Spinal cord (tissue), 10 donors: Measurements from ENCODE around the gene HSCB. TPM values are rescaled to one million over a fixed set of nuclear protein-coding genes. Genes with fewer than 3 reads are reported as not detected.
"Not testable (repeated sequence)": the region's sequence is repeated elsewhere in the genome, so short reads cannot be mapped to it uniquely, and the experiment has no call there.

Experiments
- DNase-seq, 6 donors: peaks; one replicate each; pipeline versions ENCODE4 v3.0.0 to v3.0.0-alpha.2; 2013 to 2015; ENCODE audit warnings: low spot score in 6 of 6, low read depth in 4 of 6
- H3K27ac ChIP-seq: one replicate; pipeline ENCODE4 v1.5.1; 2013; ENCODE audit warnings: low read depth, low read length, control low read depth
- H3K27me3 ChIP-seq: one replicate; pipeline ENCODE4 v1.6.1; 2013; ENCODE audit warnings: low read length; ENCODE audit not compliant: control insufficient read depth, insufficient read depth
- H3K36me3 ChIP-seq: one replicate; pipeline ENCODE4 v1.6.1; 2013; ENCODE audit warnings: low read length; ENCODE audit not compliant: control insufficient read depth, insufficient read depth
- H3K4me1 ChIP-seq: one replicate; pipeline ENCODE4 v1.6.1; 2013; ENCODE audit warnings: low read length; ENCODE audit not compliant: control insufficient read depth, insufficient read depth
- H3K4me3 ChIP-seq: one replicate; pipeline ENCODE4 v1.5.1; 2013; ENCODE audit warnings: low read depth, low read length, control low read depth
- H3K9me3 ChIP-seq: one replicate; pipeline ENCODE4 v1.6.1; 2013; ENCODE audit warnings: low read length; ENCODE audit not compliant: control insufficient read depth, insufficient read depth
- WGBS: methylation state at CpG from one replicate; pipeline ENCODE4 v1.1.5; 2013; ENCODE audit warnings: missing lambda C conversion rate; ENCODE audit not compliant: insufficient coverage; 5-methylcytosine and 5-hydroxymethylcytosine counted together
- polyA plus RNA-seq, 2 donors: library from polyadenylated mRNA; unstranded; fragments of 120-200 nt; gene quantifications; one replicate each; pipeline ENCODE4 v1.2.1, GENCODE V29; 2013; ENCODE audit not compliant: insufficient read length in 2 of 2
- total RNA-seq, 2 donors: library from RNA; depleted of rRNA in 1 of 2; stranded (reverse); fragments of 120-200 nt in 1 of 2; fragments of >200 nt in 1 of 2; gene quantifications; one replicate each; pipeline versions ENCODE4 v1.2.3 to v1.2.4, GENCODE V29; 2013 to 2014
- donor health status: healthy.

HSCB gene
- total and polyA plus RNA-seq, 4 donors, result 8.5 to 17.1 (median 13.9) TPM

DNA sequence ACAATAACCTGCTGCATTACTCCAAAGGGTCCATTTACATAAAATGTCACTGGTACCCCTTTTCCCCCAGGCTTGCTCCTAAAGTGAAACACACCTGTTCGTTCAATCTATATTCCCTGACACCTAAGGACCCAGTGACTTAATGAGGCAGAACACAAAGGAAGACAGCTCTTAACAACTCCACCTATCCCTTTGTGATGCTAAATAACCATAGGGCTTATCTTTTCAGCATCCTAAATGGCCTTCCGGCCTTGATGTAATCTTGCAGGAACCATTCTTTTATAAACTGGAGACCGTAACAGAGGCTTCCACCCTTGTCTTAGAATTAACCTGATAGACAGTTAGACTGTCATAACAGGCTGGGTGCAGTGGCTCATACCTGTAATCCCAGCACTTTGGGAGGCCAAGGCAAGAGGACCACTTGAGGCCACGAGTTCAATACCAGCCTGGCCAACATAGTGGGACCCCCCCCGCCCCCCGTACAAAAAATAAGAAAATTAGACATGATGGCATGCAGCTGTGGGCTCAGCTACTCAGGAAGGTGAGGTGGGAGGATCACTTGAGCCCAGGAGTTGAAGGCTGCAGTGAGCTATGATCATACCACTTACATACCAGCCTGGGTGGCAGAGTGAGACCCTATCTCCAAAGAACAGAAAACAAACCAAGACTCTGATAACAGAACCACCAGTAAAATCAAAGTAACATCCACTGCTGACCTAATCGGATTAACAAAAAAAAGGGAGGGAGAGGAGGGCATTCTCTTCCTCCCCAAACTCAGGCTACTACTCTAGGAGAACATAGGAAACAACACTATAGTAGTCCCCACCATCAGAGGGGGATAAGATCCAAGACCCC lies 5.3 kb upstream of the HSCB start:
- no peak overlapping the region for H3K4me3 ChIP-seq
- no peaks in the 10 kb centered on the region for H3K4me1 ChIP-seq
- H3K9me3 ChIP-seq, result no peaks in the 10 kb centered on the region
- no peaks in the 10 kb centered on the region for H3K27me3 ChIP-seq
- no peaks in the 10 kb centered on the region for H3K36me3 ChIP-seq
- H3K27ac ChIP-seq, result no peak overlapping the region
- WGBS, result 69% methylated on average over 4 of the region's 7 CpGs
- no peak for DNase-seq

DNA sequence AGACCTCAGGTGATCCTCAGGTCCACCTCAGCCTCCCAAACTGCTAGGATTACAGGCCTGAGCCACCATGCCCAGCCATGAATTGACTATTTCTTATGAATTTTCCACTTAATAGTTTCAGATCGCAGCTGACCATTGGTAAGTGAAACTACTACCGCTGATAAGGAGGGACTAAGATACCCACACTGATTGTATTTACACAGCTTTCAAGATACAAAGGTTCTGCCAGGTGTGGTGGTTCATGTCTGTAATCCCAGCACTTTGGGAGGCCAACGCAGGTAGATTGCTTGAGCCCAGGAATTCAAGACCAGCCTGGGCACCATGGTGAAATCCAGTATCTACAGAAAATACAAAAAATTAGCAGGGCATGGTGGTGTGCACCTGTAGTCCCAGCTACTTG lies 4.1 kb upstream of the HSCB start:
- H3K27me3 ChIP-seq, result no peaks in the 10 kb centered on the region
- no peaks in the 10 kb centered on the region for H3K9me3 ChIP-seq
- no peaks in the 10 kb centered on the region for H3K36me3 ChIP-seq
- H3K4me1 ChIP-seq, result no peaks in the 10 kb centered on the region
- WGBS, result 100% methylated on average over 1 of the region's 3 CpGs
- no peak overlapping the region for H3K27ac ChIP-seq
- DNase-seq, result no peak
- no peak overlapping the region for H3K4me3 ChIP-seq

DNA sequence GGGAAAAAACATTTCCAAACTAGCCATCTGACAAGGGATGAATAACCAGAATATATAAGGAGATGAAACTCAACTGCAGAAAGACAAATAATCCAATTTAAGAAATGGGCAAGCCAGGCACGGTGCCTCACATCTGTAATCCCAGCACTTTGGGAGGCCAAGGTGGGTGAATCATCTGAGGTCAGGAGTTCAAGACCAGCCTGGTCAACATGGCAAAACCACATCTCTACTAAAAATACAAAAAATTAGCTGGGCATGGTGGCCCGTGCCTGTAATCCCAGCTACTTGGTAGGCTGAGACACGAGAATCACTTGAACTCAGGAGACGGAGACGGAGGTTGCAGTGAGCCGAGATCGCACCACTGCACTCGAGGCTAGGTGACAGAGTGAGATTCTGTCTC lies 3.0 kb upstream of the HSCB start:
- H3K27ac ChIP-seq, DNase-seq, H3K27me3 ChIP-seq, H3K36me3 ChIP-seq, H3K4me3 ChIP-seq, H3K4me1 ChIP-seq, H3K9me3 ChIP-seq: not testable (repeated sequence)
- WGBS, result 95% methylated on average over 7 of the region's 8 CpGs

DNA sequence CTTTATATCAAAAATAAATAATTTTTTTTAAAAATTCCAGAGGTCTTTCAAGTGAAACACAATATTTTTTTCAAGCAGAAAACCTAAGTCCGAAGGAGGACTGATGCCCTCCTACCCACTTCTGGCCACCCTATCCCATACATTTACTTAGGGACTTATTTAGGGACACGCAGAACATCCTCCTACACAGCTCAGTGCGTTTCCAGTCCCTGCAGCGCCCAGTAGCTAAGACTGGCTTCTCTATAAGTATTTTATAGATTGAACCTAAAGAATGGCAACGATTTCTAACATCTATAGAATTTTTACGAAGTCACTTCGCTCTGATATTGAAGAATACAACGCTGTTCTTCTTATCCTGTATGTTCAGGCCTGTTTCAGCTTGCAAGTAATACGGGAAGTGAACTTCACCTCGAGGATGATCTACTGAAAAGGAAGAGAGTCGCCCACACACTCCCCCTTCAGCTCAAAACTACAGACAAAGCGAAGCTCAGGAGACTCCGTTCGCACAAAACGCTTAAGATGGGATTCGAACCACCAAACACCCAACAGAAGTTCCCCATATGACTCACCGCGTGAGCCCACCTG lies 547 bp upstream of the HSCB start:
- DNase-seq, result no peak
- H3K4me3 ChIP-seq, result peak overlapping the region; percentile 100
- no peaks in the 10 kb centered on the region for H3K27me3 ChIP-seq
- H3K27ac ChIP-seq, result peak overlapping the region; percentile 25
- no peaks in the 10 kb centered on the region for H3K4me1 ChIP-seq
- peaks cover 22% of the 10 kb centered on the region for H3K36me3 ChIP-seq
- no peaks in the 10 kb centered on the region for H3K9me3 ChIP-seq
- 0% methylated on average over 11 of the region's 18 CpGs for WGBS

DNA sequence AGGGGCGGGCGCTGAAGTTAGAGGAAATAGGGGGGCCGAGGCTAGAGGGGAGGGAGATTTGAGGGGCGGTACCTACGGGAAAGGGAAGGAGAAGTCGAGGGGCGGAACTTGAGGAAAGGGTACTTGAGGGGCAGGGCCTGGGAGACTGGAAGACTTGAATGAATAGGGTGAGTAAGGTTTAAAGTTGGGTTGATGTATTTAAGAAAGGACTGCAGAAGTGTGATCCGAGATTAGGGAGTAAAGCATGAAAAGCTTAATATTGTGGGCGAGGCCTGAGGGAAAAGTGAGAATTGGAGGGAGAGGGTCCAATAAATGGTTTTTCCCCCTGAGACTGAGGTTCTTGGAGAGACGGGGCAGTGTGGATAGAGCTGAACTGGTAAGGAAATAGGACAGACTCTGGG lies 723 bp downstream of the HSCB start:
- H3K27ac ChIP-seq, result peak overlapping the region; percentile 99
- WGBS, result 0% methylated on average over 10 of the region's 10 CpGs
- peak overlapping the region; percentile 100 for H3K4me3 ChIP-seq
- peaks cover 32% of the 10 kb centered on the region for H3K36me3 ChIP-seq
- H3K9me3 ChIP-seq, result no peaks in the 10 kb centered on the region
- H3K27me3 ChIP-seq, result no peaks in the 10 kb centered on the region
- DNase-seq, result no peak
- H3K4me1 ChIP-seq, result no peaks in the 10 kb centered on the region

DNA sequence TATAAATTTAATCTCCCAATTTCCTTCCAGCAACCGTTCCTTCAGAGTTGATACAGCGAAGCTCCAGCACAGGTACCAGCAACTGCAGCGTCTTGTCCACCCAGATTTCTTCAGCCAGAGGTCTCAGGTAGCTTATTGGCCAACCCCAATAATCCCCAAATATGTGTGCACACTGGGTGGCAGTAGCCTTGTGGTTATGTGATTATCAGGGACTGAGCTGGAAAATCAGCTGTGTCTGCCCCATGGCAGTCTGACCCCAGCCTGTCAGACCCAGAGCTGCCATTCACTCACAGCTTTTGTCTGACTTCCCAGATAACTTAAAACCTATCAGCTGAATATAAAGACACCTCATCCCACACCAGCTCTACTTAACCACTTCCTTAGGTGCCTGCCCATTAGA lies 2.0 kb downstream of the HSCB start:
- Histone ChIP-seq H3K4me1 (no peaks in the 10 kb centered on the region), H3K27ac (no peak overlapping the region), H3K27me3 (no peaks in the 10 kb centered on the region), H3K9me3 (no peaks in the 10 kb centered on the region), H3K36me3 (peaks cover 44% of the 10 kb centered on the region), H3K4me3 (no peak overlapping the region)
- 95% methylated on average over 3 of the region's 3 CpGs for WGBS
- no peak for DNase-seq

DNA sequence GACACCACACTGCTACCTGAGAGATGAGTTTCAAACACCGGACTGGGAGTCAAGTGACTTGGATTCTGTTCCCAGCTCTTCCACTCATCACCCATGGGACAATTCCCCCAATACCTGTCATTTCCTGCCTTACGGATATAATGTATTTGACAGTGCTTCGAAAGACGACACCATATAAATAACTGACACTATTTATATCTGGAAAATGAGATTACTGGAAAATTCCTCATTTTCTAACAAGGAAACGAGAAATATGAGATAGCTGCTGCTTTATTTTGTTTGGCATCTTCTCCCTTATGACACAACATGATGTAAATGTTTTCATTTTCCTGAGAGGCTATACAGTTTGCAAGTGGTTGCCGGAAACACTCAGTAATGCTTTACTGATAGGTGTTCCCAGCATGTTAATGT lies 8.6 kb downstream of the HSCB start:
- H3K27ac ChIP-seq, result no peak overlapping the region
- no peaks in the 10 kb centered on the region for H3K9me3 ChIP-seq
- H3K4me1 ChIP-seq, result no peaks in the 10 kb centered on the region
- peaks cover 39% of the 10 kb centered on the region for H3K36me3 ChIP-seq
- H3K27me3 ChIP-seq, result no peaks in the 10 kb centered on the region
- no peak overlapping the region for H3K4me3 ChIP-seq
- WGBS, result no CpG with 5 or more reads among the region's 6 CpGs
- peak in 1 of 6 donors; percentile 51 for DNase-seq

DNA sequence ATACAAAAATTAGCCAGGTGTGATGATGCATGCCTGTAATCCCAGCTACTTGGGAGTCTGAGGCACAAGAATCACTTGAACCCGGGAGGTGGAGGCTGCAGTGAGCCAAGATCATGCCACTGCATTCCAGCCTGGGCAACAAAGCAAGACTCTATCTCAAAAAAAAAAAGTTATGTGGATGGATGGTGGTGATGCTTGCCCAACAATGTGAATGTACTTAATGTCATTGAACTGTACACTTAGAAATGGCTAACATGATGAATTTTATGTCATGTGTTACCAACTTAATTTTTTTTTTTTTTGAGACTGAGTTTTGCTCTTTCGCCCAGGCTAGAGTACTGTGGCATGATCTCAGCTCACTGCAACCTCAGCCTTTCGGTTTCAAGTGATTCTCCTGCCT lies 12.7 kb downstream of the HSCB start:
- H3K27me3 ChIP-seq, H3K36me3 ChIP-seq, H3K9me3 ChIP-seq, H3K4me3 ChIP-seq, DNase-seq, H3K4me1 ChIP-seq, H3K27ac ChIP-seq: not testable (repeated sequence)
- WGBS, result 100% methylated on average over 2 of the region's 3 CpGs

DNA sequence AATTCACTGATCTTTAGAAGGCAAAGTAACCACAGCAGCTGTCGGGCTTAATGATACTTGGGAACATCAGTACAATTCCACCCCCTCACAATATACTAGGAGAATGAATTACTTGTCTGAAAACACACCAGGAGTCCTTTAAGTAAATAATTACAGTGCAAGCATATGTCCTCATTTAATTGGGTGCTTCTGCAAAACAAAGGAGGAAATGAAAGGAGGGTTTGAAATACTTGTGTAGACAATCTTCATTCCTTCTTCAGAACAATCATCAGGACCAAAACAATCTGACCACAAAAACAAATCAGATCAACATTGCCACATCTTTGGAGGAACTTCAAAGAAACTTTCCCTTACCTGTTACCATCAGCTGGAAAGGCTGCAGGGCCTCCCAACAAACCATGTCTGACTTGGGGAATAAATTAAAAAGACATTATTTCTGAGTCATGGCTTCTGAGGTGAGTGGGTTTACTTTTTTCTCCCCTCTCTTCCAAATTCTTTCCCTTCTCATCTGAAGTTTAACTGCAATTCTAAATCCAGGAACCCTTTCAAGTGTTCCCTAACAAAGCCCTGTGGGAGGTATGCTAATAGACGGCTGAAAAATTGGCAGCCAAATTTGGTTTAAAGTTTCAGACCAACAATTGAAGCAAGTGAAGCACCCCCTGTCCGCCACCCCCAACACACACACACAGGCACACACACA lies 18.2 kb downstream of the HSCB start:
- WGBS, result no CpG with 5 or more reads among the region's 3 CpGs
- Histone ChIP-seq H3K4me1 (peaks cover 3% of the 10 kb centered on the region), H3K36me3 (no peaks in the 10 kb centered on the region), H3K27me3 (no peaks in the 10 kb centered on the region), H3K4me3 (no peak overlapping the region), H3K27ac (no peak overlapping the region), H3K9me3 (no peaks in the 10 kb centered on the region)
- peak in 2 of 6 donors; percentile 22 to 60 for DNase-seq

DNA sequence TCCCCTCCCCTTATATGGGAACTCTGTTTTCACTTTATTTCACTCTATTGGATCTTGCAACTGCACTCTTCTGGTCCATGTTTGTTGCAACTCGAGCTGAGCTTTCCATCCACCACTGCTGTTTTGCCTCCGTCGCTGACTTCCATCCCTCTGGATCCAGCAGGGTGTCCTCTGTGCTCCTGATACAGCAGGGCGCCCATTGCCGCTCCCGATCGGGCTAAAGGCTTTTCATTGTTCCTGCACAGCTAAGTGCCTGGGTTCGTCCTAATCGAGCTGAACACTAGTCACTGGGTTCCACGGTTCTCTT lies 19.6 kb downstream of the HSCB start:
- Histone ChIP-seq H3K27me3 (no peaks in the 10 kb centered on the region), H3K9me3 (no peaks in the 10 kb centered on the region), H3K36me3 (no peaks in the 10 kb centered on the region), H3K27ac (no peak overlapping the region), H3K4me3 (no peak overlapping the region), H3K4me1 (peaks cover 3% of the 10 kb centered on the region)
- no peak for DNase-seq
- WGBS, result 88% methylated on average over 6 of the region's 10 CpGs
